Activated naive CD4-positive, alpha-beta T cell treated with anti-CD3 and anti-CD28 coated beads for 36 hours (primary cell): ENCODE results near the gene SSH3. TPM values are rescaled to one million over a fixed set of nuclear protein-coding genes. Genes with fewer than 3 reads are reported as not detected.

Source experiments
- CTCF ChIA-PET: fragments of 350-600 bp; sonication (Branson Sonifier 250); formaldehyde crosslinking; loops from one replicate; lab custom pipeline; 2021; ENCODE audit warnings: antibody characterized with exemption; lab: Charles Lee
- DNase-seq: peaks from one replicate; pipeline ENCODE4 v3.0.0-alpha.2; 2020
- H3K27ac Mint-ChIP-seq: one replicate; pipeline ENCODE4 v1.8.0; 2021; ENCODE audit warnings: mild to moderate bottlenecking, mixed read lengths
- H3K27me3 Mint-ChIP-seq: one replicate; pipeline ENCODE4 v1.8.0; 2021; ENCODE audit warnings: low read depth, mixed read lengths
- H3K36me3 Mint-ChIP-seq: one replicate; pipeline ENCODE4 v1.8.0; 2021; ENCODE audit warnings: low read depth, mixed read lengths
- H3K4me1 Mint-ChIP-seq: one replicate; pipeline ENCODE4 v1.8.0; 2021; ENCODE audit warnings: low read depth, mixed read lengths
- H3K4me3 Mint-ChIP-seq: one replicate; pipeline ENCODE4 v1.8.0; 2021; ENCODE audit warnings: mild to moderate bottlenecking, moderate library complexity, mixed read lengths
- H3K9me3 Mint-ChIP-seq: one replicate; pipeline ENCODE4 v1.8.0; 2021; ENCODE audit warnings: mixed read lengths
- intact Hi-C: fragments of 100-400 bp; cut with micrococcal nuclease; formaldehyde crosslinking; loops from one replicate; pipeline ENCODE4 v1.15.1; 2023
- total RNA-seq, 2 experiments: library from RNA; stranded (reverse); gene quantifications; one replicate each; pipeline ENCODE4 v1.2.3, GENCODE V29; 2021

SSH3 gene
- total RNA-seq, 2 experiments from 2014 or later = 4.1 to 5.4 TPM

DNA sequence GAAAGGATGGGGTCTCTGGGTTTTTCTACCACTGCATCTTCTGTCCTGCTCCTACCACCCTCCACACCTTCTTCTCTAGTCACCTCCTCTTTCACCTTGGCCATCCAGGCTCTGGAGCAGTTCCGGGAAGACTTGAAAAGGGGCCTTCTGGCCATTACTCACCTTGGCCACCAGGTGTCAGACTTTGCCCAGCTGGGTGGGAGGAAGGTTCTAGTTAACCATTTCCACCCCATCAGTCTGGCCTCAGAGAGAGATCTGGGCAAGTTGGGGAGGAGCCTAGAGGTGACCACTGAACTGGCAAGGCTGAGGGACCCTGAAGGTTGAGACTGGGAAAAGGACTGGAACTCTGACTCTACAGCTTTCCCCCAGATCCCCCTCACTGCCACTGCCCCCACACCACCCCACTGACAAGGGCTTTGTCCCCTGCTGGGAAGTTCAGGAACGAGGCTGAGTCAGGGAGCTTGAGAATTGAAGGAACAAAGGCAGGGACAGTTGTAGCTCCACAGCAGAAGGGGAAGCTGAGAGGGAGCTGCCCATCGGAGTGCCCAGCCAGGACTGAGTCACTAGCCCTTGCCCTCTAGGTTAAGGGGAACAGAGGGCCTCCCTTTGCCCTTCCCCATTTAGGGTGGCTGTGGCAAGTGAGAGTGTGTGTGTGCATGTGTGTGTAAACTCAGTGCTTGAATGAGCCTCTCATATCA is 53.7 kb downstream of the SSH3 start:
- CTCF ChIA-PET = interaction anchor here (0.8 to 17.3 kb wide), 17 partner anchors 8 to 226 kb away, joined by 3 to 636 read pairs (median 4); partner anchors contain the start of genes CLCF1, PPP1CA, RAD9A and TBC1D10C
- Mint-ChIP-seq H3K27ac (peak overlapping the region; percentile 75), H3K4me3 (peak overlapping the region; percentile 20), H3K27me3 (no peaks in the 10 kb centered on the region), H3K4me1 (peaks cover 28% of the 10 kb centered on the region), H3K9me3 (no peaks in the 10 kb centered on the region), H3K36me3 (no peaks in the 10 kb centered on the region)
- intact Hi-C loops = loop anchor here (1.0 kb wide), 1 partner anchor 25 kb away; no protein-coding TSS in a partner anchor
- DNase-seq = peak; percentile 82

DNA sequence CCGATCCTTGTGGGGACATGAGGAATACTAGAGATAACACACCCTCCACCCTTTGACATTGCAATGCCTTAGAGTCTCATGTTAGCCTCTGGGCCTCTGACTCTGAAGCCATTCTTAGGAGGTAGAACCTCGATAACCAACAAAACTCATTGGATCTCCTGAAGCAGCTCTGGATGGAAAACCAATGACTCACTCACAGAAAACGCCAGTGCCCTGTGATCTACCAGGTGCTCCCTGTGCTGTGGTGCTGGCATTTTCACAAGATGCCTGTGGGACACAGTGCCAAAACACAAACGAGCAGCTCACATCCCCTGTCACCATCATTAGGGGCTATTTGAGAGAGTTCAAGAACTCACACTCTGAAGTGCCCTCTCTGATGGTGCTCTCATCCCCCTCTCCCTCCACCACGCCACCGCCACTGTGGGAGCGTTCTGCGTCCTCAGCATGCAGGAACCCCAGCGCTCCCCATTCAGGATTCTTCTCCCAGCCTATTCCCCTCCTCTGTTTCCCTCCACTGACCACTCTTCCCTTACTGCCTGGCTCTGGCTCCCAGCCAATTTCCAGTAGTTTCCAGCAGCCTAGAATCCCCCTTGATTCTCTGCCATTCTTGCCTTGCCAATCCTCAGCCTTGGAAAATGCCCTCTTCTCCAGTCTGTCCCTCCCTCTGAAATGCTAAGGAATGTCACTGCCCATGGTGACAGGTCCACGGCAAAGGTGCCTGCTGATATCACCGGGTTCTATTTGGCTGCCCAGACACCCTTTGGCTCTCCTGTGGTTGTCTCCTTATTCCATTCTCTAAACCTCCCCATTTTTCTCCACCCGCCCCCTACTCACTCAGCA is 54.7 kb downstream of the SSH3 start:
- no peak overlapping the region for H3K4me3 Mint-ChIP-seq
- intact Hi-C loops = loop anchor here (1.0 kb wide), 1 partner anchor 24 kb away; no protein-coding TSS in a partner anchor
- CTCF ChIA-PET = interaction anchor here (1.3 to 17.3 kb wide), 4 partner anchors 13 to 111 kb away, joined by 3 to 636 read pairs (median 26); partner anchors contain the start of genes CLCF1 and TMEM134
- no peak for DNase-seq
- no peak overlapping the region for H3K27ac Mint-ChIP-seq
- no peaks in the 10 kb centered on the region for H3K9me3 Mint-ChIP-seq
- no peaks in the 10 kb centered on the region for H3K27me3 Mint-ChIP-seq
- peaks cover 20% of the 10 kb centered on the region for H3K4me1 Mint-ChIP-seq
- no peaks in the 10 kb centered on the region for H3K36me3 Mint-ChIP-seq

Other genes starting within 250 kb of the SSH3 start
- under 1 TPM; 0.64 to 0.98 TPM for gene RHOD, start 246.7 kb upstream of the SSH3 start, total RNA-seq
- 10 to 100 TPM; 57.7 to 58.8 TPM for gene KDM2A, start 184.3 kb upstream of the SSH3 start, total RNA-seq
- gene GRK2, start 37.1 kb upstream of the SSH3 start, total RNA-seq = 100 to 1,000 TPM; 293 to 295 TPM
- 10 to 100 TPM; 56.2 to 61.9 TPM for gene ANKRD13D, start 14.2 kb upstream of the SSH3 start, total RNA-seq
- gene POLD4, start 50.0 kb downstream of the SSH3 start, total RNA-seq = 10 to 100 TPM; 40.7 to 42.0 TPM
- not detected for gene CLCF1, start 70.1 kb downstream of the SSH3 start, total RNA-seq
- 10 to 100 TPM; 29.5 to 30.7 TPM for gene RAD9A, start 88.5 kb downstream of the SSH3 start, total RNA-seq
- gene PPP1CA, start 98.3 kb downstream of the SSH3 start, total RNA-seq = 100 to 1,000 TPM; 202 to 204 TPM
- 10 to 100 TPM; 73.7 to 81.4 TPM for gene TBC1D10C, start 100.6 kb downstream of the SSH3 start, total RNA-seq
- gene CARNS1, start 112.1 kb downstream of the SSH3 start, total RNA-seq = 1 to 10 TPM in 1 of 2 experiments, under 1 TPM in 1; 0.91 to 2.0 TPM
- 10 to 100 TPM; 50.7 to 51.2 TPM for gene RPS6KB2, start 125.0 kb downstream of the SSH3 start, total RNA-seq
- 10 to 100 TPM; 56.8 to 62.4 TPM for gene PTPRCAP, start 134.2 kb downstream of the SSH3 start, total RNA-seq
- 100 to 1,000 TPM; 298 to 305 TPM for gene CORO1B, start 139.9 kb downstream of the SSH3 start, total RNA-seq
- not detected for gene GPR152, start 149.2 kb downstream of the SSH3 start, total RNA-seq
- gene CABP4, start 151.8 kb downstream of the SSH3 start, total RNA-seq = 1 to 10 TPM; 1.4 to 2.3 TPM
- gene TMEM134, start 165.7 kb downstream of the SSH3 start, total RNA-seq = 10 to 100 TPM; 52.6 to 56.1 TPM
- 100 to 1,000 TPM; 163 to 166 TPM for gene AIP, start 179.5 kb downstream of the SSH3 start, total RNA-seq
- 100 to 1,000 TPM; 112 to 127 TPM for gene PITPNM1, start 201.8 kb downstream of the SSH3 start, total RNA-seq
- gene CDK2AP2, start 204.6 kb downstream of the SSH3 start, total RNA-seq = 10 to 100 TPM; 53.7 to 55.1 TPM
- not detected for gene CABP2, start 219.9 kb downstream of the SSH3 start, total RNA-seq